LNCAP (cell line): Measurements from ENCODE around the gene OSBPL1A.

Experiments
- CTCF ChIP-seq: fragments of 450-650 bp; IDR thresholded peaks from 2 replicates; pipeline ENCODE4 v1.5.1; 2017; ENCODE audit warnings: mild to moderate bottlenecking

OSBPL1A gene

DNA sequence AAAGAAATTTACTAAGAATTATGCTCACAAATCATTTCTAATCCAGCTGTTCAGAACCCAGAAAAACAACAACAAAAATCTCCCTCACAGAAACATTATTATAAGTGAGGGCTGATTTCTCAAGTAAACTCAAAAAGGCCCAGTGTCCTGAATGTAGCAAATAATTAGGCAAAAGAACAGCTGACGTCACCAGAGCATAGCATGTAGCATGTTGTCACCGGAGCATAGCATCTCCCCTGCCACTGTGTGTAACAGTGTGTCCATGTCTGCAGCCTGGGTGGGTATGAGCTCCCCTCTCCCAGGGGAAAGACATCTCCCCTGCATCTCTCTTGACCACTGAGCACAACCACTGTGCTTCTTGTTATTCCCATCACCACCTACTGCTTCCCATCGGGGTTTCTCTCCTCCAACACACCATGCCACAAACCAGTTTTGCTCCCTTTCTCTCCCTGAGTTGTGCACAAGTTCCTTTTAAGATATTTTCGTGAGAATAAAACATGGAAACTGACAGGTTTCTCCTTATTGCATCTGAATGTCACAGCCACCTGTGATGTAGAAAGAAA lies 132.0 kb downstream of the OSBPL1A start:
- TF ChIP-seq CTCF: no peak

DNA sequence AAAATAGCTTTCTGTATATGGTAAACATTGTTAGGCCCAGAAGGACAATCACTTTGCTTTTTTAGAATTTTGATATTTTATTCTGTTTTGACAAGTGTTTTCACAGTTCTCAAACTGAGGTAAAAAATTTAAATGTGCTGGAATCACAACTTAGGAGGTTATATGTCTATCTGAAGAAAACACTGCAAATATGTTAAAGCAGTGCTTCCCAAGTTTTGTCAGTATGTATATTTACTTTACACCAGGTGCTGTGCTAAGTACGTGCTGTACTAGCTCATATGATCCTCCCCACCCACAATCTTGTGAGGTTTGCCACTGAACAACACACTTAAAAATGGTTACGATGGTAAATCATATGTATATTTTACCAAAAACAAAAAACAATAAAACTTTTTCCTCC lies 134.6 kb downstream of the OSBPL1A start:
- TF ChIP-seq CTCF: no peak

- no peak for TF ChIP-seq CTCF
Measured at GRCh38 chr18:24262087-24262486, 135.5 kb downstream of the OSBPL1A start.

DNA sequence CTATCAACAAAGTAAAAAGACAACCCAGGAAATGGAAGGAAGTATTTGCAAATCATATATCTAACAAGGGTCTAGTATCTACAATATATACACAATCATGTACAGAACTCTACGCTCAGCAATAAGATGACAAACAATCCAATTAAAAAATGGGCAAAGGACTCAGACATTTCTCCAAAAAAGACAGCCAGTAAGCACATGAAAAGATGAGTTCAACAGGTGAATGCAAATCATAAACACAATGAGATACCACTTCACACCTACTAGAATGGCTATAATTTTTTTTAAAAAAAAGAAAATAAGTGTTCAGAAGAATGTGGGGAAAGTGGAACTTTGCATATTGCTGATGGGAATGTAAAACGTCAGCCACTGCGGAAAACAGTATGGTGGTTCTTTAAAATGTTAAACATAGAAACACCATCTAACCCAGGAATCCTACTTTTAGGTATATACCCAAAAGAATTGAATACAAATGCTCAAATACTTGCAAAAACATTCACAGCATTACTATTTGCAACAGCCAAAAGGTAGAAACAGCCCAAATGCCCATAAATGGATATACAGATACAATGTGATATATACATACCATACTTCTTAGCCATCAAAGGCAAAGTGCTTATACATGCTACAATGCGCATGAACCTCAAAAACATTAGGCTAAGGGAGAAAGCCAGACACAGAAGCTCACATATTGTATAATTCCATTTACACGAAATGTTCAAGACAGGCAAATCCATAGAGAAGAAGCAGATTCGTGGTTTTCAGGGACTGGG lies 137.6 kb downstream of the OSBPL1A start:
- TF ChIP-seq CTCF: no peak

GRCh38 chr18:24254071-24254470 lies 143.6 kb downstream of the OSBPL1A start:
- TF ChIP-seq CTCF: no peak

DNA sequence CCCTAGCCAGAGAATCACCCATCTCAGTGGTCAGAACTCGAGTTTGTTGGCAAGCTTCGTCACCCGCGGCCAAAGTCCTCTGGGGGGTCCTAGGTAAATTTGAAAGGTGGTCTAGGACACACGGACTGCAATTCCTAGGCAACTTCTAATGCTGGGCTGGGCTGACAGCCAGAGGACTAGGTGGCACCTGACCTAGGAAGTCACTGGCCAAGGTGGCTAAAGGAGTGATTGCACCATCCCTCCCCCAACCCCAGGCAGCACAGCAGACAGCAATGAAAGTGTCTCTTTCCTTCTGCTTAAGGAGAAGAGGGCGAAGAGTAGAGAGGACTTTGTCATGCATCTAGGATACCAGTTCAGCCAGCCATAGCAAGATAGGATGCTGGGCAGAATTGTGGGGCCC lies 147.9 kb downstream of the OSBPL1A start:
- no peak for TF ChIP-seq CTCF

- no peak for TF ChIP-seq CTCF
Measured at GRCh38 chr18:24248359-24248758, 149.3 kb downstream of the OSBPL1A start.
